GM19193 (cell line): ENCODE data around the gene CRTC1.

ENCODE experiments used
- POLR2A ChIP-seq: IDR thresholded peaks from 4 replicates; pipeline ENCODE4 v1.6.1; 2011; ENCODE audit not compliant: insufficient read depth, insufficient read length; ENCODE audit errors: extremely low read depth

Gene CRTC1

DNA sequence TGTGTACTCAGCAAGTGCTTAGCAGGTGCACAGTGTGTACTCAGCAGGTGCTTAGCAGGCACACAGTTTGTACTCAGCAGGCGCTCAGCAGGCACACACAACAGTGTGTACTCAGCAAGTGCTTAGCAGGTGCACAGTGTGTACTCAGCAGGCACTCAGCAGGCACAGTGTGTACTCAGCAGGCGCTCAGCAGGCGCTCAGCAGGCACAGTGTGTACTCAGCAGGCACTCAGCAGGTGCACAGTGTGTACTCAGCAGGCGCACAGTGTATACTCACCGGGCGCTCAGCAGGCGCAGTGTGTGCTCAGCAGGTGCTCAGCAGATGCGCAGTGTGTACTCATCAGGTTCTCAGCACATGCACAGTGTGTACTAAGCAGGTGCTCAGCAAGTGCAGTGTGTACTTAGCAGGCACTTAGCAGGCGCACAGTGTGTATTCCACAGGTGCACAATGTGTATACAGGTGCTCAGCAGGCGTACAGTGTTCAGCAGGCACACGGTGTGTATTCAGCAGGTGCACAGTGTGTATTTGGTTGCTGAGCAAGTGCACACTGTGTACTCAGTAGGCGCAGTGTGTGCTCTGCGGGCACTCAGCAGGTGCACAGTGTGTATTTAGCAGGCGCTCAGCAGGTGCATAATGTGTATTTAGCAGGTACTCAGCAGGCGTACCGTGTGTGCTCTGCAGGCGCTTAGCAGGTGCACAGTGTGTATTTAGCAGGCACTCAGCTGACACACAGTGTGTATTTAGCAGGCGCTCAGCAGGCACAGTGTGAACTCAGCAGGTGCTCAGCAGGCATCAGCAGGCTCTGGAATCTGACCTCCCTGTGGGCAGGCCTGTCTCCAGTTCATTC lies 15.1 kb downstream of the CRTC1 start:
- TF ChIP-seq POLR2A = no peak

DNA sequence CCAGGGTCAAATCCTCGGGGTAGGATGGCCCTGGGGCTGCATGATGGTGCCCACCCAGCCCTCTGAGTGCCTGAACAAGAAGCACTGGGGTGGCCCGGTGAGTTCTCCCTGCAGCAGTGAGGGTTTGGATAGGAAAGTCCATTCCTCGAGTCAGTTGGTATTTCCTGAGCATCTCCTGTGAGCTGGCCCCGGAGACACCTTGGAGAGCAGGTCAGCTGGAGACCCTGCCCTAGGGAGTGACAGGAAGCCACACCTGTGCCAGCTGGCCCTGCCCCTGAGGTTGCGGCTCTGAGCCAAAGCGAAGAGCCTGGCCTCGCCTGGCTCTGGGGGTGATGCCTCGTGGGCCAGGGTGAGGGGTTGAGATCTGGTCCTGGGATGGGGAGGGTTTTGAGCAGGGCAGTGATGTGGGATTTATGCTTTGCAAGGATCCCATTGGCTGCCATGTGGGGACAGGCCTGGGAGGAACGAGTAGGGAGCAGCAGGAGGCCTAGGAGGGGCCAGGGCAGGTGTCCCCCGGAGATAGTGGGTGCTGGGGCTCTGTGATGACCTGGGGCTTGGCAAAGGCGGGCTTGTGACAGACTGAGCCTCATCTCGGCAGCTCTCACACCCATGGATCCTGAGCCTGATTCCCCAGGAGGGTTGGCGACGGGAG lies 16.0 kb downstream of the CRTC1 start:
- TF ChIP-seq POLR2A = no peak

DNA sequence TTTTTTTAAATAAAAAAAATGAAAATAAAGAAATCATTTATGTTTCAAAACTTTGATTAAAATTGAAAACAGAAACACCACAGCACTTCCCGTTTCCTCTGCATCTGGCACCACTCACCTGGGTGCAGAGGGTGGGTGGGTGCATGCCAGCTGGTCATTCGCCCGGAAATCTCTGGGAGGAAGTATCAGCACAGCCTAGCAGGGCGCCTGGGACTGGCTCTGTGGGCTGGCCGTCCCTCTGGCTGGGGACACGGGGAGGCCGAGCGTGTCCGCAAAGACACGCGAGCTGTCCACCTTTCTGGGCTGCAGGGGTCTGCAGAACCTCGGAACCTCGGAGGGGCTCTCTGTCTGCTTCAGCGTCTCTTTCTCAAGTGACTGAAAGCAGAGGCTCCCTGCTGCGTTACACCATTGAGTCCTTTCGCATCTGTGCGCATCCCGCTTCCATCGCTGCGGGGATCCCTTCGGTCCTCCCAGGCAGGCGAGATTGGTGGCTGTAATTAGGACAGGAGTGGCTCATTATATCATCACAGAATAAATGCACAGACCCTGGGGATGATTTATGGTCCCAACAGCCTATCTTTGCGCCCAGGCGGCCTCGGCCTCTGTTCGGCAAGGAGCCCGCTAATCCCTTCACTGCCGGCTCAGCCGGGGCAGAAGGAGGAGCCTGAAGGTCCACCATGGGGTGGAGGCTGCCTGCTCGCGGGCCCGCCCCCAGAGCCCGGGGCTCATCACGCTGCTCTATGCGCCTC lies 17.2 kb downstream of the CRTC1 start:
- peak; percentile 42 for TF ChIP-seq POLR2A

DNA sequence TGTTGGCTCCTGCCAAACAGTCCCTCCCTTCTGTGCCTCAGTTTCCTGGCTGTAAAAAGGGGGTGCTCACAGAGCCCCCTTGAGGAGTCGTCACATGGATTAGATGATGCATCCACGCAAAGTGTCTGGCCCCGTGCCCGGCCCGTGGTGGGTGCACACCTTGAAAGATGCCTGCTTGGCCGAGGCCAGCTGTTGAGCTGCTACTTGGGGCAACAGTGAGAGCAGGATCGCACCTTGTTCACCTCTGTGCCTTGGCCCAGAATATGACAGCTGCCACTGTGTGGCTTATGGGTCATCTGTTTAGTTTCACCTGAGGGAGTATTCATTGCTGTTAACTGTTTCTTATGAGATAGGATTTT lies 17.7 kb downstream of the CRTC1 start:
- no peak for TF ChIP-seq POLR2A

DNA sequence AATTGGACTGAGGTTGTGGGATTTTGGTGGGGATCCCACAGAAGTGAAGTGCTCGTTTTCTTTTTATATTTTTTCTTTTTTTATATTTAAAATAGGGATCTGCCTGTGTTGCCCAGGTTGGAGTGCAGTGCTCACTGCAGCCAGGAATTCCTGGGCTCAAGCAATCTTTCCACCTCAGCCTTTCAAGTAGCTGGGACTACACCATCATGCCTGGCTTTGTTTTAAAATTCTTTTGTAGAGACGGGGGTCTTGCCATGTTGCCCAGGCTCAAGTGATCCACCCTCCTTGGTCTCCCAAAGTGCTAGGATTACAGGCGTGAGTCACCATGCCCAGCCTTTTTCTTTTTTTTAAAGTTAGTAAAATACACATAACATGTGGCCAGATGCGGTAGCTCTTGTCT lies 20.6 kb downstream of the CRTC1 start:
- no peak for TF ChIP-seq POLR2A

DNA sequence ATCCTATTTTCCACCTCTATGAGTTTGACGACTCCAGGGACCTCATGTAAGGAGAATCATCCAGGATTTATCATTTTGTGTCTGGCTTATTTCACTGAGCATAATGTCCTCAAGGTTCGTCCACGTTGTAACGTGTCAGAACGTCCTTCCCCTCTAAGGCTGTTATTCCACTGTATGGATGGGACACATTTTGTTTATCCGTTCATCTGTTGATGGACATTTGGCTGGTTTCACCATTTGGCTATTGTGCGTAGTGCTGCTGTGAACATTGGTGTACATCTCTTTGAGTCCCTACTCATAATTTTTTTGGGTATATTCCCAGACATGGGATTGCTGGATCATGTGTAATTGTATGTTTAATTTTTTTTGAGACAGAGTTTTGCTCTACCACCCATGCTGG lies 21.5 kb downstream of the CRTC1 start:
- TF ChIP-seq POLR2A = no peak

DNA sequence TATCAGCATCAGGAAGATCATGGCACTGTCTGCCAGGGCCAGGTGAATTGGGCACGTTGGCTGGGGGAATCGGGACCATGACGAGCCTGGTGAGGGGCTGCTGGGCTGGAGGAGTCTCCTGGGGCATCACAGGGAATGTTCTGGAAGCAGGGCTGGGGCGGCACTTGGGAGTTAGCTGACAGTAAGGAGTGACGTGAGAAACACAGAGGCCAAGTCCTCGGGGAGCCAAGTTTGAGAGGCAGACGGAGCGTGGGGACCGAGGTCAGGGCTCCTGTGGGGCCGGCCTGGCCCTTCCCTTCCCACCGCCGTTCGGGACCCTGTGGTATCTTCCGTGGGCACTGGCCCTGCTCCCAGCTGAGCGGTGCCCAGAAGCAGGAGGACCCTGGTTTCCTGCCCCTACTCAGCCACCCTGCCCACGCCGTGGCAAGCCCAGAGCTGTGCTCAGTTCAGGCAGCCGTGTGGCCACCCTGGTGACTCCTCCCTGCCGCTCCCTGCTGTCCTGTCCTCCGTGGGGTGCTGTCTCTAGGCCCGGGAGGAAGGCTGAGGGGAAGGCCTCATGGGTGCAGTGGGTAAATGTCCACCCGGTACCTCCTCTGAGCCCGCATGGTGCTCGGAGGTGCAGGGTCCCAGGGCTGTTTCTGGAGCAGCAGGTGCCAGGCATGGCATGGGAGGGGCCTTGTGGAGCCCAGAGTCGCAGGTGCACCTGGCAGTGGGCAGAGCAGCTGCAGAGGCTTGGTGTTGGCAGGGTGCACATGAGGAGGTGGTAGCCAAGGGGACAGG lies 25.2 kb downstream of the CRTC1 start:
- TF ChIP-seq POLR2A = no peak

DNA sequence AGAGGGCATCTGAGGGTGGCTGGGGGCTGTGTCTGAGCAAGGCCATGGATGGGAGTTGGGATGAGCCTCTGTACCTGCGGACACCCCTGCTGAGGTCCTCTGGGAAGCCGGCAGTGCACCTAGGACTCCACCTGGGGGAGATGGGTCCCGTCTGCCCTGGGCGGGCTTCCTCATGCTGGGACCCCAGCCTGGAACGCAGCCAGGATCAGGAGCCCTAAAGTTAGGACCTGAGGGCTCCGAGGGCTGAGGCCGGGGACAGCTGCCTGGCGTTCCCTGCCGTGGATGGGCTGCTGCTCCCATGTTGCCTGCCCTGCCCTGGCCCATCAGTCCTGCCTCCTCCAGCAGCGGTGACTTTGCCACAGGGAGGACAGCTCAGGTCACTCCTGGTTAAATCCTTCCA lies 26.1 kb downstream of the CRTC1 start:
- no peak for TF ChIP-seq POLR2A

DNA sequence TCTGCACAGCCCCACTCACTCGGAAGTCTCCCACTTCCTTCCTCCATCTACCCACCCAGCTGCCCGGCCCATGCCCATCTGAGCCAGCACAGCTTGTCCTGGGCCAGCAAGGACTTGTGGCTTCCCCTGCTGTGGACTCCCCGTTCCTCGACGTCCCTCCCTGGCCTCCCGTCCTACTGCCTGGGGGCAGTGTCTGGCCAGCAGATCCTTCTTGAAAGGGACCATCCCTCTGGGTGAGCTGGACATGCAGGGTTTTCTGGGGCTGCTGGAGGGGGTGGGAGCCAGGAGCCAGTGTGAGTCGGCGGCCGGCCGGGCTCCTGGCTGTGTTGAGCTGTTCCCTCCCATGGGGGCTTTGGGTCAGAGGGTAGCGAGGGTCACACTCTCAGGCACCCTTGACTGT lies 26.7 kb downstream of the CRTC1 start:
- TF ChIP-seq POLR2A = no peak

DNA sequence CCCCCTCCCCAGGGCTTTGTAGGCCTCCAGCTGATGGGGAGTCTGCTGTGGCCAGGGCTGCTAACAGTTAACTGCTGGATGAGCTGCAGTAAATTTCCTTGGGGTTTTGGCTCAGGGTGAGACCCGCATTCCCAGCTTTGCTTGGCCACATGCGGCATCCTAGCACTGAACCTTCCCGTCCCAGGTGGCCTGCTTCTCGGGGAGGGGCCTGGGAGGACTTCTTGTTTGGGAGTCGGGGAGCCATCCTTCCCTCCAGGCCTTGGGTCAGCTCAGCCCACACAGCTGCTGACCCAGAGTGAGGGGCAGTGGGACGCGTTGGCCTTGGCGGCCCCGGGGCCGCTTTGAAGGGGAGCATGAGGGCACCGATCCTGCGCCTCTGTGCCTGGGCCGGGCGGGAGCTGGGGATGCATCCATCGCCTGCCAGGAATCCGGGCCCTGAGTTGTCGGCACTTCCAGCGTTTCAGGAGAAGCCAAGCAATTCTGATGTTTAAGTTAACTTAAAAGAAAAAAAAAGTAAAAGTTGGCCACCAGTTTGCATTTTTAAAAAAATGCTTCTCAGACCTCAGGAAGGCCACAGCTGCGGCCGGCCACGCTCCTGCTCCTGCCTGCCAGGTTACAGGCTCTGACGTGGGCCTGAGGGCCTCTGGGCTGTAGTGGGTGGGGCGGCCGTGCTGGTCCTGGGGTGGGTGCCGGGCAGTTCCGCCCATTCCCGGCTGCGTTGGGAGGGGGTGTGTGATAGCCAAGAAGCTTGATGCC lies 27.7 kb downstream of the CRTC1 start:
- no peak for TF ChIP-seq POLR2A

DNA sequence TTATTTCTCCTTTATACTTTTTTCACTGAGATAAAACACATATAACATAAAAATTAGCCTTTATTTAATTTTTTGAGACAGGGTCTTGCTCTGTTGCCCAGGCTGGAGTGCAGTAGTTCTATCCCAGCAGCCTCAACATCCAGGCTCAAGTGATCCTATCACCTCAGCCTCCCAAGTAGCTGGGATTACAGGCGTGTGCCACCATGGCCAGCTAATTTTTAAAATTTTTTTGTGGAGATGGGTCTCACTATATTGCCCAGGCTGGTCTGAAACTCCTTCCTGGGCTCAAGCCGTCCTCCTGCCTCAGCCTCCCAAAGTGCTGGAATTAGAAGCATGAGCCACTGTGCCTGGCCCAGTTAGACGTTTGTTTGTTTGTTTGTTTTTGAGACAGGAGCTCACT lies 28.4 kb downstream of the CRTC1 start:
- TF ChIP-seq POLR2A = no peak

DNA sequence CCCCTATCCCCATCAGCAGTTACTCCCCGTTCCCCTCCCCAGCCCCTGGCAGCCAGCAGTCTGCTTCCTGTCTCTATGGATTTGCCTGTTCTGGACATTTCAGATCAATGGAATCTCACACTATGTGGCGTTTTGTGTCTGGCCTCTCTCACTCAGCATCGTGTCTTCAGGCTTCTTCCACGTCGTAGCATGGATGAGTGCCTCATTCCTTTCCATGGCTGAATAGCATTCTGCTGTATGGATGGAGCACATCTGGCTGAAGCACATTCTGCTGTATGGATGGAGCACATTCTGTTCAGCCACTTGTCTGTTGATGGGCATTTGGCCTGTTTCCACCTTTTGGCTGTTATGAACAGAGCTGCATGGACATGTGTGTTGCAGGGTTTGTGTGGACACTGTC lies 29.5 kb downstream of the CRTC1 start:
- no peak for TF ChIP-seq POLR2A

DNA sequence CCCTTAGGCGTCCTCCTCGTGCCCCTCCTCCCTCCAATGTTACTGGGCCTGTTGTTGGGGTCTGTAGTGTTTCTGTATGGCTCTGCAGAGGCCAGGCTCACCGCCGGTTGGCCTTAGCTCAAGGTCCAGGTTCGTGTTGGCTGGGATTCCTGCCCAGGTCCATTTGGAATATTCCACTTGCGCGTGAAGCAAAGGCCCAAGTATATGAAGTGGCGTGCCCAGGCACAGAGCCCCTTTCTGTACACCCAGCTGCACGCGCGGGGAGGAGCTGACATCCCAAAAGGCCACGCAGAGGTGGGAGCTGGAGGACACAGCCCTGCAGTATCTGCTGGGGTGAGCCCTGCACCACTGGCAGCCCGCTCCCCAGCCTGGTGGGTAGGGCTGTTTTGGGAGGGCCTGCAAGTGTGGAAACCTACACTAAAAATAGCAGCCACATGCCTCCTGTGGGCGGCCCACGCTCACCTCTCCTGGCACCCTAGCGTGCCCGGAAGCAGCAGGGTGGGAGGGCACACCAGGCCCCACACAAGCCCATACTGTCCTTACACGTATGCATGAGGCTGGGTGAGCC lies 30.2 kb downstream of the CRTC1 start:
- no peak for TF ChIP-seq POLR2A

DNA sequence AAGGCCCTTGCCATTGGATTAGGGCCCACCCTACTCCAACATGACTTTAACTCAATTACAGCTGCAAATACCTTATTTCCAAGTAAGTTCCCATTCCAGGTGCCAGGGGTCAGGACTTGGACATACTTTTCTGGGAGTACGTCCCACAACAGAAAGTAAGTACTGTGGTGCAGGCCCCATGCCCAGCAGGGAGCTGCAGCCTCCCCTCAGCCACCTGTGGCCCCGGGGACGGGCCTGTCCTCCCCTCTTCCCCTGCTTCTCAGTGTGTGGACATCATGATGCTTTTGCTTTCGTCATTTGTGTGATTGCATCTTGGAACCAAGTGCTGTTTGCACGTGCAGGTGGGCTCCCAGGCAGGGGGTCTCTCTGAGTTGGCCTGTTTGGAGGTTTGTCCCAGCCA lies 31.9 kb downstream of the CRTC1 start:
- no peak for TF ChIP-seq POLR2A
